Kidney capillary endothelial cell (primary cell): ENCODE measurements around the gene STARD13.
"Not testable (repeated sequence)": the region's sequence is repeated elsewhere in the genome, so short reads cannot be mapped to it uniquely, and the experiment has no call there.

Source experiments
- DNase-seq: peaks from one replicate; pipeline ENCODE4 v3.0.0-alpha.2; 2018; ENCODE audit warnings: low spot score

Gene STARD13

DNA sequence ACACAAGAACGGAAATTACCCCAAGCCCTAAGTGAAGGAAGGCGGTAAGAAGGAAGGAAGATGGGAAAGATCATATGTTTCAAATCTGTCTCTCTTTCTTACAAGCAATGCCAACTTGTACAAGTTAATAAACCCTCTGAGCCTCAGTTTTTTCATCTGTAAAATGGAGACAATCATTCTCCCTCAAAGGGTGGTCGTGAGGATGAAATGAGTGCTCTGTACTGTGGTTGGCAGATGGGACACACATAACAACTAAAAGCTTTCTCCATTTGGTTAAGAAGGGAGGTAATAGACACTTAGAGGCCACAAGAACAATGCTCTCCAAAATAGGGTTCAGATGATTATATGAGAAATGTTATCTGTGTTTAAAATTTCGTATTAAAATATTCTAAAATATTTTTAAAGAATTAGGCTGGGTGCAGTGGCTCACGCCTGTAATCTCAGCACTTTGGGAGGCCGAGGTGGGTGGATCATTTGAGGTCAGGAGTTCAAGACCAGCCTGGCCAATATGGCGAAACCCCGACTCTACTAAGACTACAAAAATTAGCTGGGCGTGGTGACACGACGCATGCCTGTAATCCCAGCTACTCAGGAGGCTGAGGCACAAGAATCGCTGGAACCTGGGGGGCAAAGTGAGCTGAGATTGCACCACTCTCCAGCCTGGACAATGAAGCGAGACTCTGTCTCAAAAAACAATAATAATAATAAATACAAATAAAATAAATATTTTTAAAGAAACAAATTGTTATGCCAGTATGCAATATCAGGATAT lies 89.7 kb downstream of the STARD13 start:
- no peak for DNase-seq

DNA sequence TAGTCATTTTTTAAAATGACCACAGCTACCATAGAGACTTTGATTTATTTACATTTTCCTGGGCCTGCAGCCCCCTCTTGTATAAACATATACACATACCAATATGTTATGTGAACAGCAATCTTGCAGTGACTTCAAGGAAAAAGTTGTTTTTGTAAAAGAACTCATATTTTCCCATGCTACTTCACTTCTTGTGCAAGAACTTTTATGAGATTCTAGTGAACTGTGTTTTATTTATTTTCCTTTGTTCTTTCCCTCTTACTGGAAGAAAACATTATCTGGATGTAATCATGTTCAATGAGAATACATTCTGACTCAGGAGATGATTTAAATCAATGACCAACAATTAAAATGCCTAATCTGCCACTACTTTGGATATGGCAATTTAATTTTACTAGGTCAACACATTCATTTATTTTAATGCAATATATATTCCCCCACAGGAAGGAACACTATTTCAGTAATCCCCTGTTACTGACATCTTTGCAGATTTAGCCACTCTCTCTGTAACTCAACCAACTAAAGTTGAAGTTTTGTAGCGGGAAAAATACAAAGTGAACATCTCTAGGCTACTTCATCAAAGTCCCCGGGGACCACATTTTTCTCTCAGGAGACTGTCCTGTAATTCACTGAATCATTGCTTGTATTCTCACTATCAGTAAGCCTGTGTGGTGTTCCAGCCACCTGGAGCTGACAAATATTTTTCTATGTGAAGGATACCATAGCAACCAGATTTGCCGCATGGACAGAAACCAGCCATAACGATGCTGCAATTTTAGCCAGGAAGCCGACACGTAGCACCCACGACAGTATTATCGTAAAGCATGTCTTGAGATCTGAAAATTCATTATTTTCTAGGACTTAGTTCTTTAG lies 90.5 kb downstream of the STARD13 start:
- peak; percentile 76 for DNase-seq

- no peak for DNase-seq
These were observed 92.1 kb downstream of the STARD13 start for GRCh38 chr13:33193428-33193974.

DNA sequence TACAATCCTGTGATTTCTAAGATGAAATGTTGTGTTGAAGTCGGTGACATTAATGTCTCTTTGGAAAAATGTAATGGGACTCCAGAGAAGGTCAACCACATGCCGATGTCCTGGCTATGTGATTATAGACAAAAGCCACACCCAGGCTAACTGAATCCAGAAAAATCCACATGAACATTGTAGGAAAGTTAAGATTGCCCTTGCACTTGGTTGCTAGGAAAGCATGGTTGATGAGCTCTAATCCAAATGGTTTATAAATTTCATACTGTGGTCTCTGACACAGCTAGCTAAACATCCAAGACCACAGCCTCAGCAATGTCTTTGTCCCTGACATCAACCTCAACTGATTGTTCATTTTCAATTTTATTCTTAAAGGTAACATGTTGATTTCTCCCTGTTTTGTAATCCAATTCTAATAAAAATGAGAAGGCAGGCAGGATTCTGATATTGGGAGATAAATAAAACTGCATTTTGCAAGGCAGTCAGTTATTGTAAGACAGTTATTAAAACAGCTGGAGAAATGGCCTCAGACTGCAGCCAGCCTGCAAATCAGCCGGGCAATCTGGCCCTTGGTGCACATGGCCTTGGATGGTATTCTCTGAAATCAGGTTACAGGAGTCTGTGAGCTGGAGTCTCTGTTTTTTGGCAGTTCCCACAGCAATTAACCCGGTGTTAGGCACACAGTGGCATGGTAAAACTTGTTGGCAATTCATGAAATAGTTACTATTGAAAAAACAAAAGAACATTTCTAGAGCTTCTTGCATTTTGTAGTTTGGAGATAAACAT lies 93.9 kb downstream of the STARD13 start:
- no peak for DNase-seq

- DNase-seq = no peak
These were observed 96.1 kb downstream of the STARD13 start for GRCh38 chr13:33189470-33189869.

- no peak for DNase-seq
These were observed 97.3 kb downstream of the STARD13 start for GRCh38 chr13:33188093-33188882.

GRCh38 chr13:33186861-33187291 lies 98.7 kb downstream of the STARD13 start:
- peak; percentile 77 for DNase-seq

GRCh38 chr13:33185853-33186252 lies 99.7 kb downstream of the STARD13 start:
- DNase-seq = no peak

- DNase-seq = no peak
These were observed 101.0 kb downstream of the STARD13 start for GRCh38 chr13:33184530-33184929.

DNA sequence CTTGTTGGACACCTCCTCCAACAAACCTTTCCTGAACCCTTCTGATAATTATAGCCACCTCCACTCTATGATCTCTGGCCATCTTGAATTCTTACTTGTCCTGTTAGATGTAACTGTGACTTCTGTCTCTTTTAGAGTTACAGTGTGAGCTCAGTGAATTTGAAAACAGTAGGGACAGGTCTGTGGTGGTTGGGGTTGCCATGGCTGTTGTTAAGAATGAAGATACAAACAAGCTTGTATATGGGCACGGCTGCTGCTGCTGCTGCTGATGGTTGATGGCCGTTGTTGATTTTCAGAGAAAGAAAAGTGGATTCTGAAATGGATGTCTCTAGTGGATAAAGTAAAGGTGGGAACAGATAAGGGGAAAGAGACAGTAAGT lies 101.5 kb downstream of the STARD13 start:
- DNase-seq = no peak

DNA sequence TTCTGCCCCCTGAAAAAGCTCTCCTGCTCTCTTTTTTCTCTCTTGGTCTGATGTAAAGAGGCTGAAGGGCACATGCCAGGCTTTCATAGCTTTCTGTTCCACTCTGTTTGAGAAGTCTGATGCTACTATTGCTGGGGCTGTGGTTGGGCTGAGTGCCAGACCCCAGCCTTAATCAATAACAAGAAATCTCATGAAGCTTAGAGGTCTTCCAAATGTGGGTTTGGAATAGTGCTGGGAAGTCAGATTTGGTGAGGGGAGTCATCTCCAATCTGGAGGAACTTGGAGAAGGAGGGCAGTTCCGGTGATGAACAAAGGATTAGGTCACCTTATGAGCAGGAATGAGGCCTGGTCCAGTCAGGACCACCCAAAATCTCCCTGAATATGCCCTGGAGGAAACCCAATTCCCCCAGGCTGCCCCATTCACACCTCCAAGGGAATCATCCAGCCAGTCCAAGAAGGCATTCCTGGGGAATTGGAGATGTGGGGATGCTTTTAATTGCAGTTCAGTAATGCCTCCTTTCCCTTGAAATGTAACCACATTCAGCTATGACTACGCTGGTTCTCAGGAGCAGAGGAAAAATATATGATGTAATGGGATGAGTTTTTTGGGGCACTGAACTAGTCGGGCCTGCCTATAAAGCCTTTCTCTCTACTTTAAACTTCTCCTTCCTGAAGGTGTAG lies 102.0 kb downstream of the STARD13 start:
- DNase-seq = no peak

- no peak for DNase-seq
These were observed 102.8 kb downstream of the STARD13 start for GRCh38 chr13:33182729-33183128.

DNA sequence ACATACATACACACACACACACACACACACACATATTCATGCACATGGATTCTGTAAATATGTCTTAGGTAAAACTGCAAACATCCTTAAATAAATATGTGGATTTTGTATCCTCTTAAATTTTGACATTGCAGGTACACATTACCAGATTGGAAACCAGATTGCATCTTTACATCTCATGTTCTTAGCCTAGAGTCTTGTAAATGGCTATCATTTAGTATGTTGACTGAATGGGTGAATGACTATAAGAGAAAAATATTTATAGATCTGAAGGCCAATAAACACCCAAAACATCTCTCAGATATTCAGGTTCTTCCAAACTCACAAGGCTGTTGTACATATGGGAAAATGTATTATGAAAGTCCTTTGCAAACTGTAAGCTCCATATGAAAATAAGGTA lies 104.3 kb downstream of the STARD13 start:
- DNase-seq = no peak

GRCh38 chr13:33180122-33180804 lies 105.3 kb downstream of the STARD13 start:
- no peak for DNase-seq

DNA sequence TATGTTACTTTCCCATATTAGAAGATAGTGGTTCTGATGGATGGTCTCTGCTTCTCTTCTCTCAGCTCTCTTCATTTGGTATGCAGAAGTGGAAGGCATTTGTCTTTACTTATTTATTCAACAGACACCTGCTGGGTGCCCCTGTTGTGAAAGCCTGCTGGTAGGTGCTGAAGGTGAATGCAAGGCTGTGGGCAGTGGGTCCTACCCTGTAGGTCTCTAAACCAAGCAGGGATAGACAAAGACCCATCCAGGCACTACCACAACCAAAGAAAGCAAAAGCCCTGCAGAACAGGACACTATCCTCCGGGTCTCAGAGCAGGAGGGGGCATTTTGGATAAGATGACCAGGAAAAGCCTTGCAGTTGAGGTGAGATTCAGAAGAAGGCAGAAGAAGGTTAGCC lies 106.1 kb downstream of the STARD13 start:
- DNase-seq = no peak

GRCh38 chr13:33178209-33178840 lies 107.2 kb downstream of the STARD13 start:
- DNase-seq = no peak

DNA sequence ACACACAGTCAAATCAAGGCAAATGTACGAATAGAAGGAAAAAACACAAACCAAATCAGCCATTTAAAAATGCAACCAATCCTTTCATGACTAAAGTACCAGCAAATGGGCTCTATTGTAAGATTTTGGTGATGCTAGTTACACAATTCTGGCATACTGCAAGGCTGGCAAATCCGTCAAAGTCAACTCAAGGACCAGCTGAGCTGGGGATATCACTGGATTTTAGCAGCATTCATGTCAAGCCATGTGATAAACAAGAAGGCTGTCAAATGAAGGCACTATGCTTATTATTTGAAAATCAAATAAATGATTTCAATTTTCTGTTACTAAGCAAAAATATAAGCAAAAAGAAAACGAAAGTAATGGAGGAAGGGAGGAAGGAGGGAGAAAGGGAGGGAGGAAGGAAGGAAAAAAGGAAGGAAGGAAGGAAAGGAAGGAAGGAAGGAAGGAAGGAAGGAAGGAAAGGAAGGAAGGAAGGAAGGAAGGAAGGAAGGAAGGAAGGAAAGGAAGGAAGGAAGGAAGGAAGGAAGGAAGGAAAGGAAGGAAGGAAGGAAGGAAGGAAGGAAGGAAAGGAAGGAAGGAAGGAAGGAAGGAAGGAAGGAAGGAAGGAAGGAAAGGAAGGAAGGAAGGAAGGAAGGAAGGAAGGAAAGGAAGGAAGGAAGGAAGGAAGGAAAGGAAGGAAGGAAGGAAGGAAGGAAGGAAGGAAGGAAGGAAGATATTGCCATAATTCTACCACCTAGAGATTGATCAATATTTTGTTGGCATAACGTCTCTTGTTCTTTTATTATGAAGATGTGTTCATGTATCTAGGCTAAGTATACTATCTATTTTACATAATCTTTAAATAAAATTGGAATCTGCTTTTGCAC lies 108.0 kb downstream of the STARD13 start:
- DNase-seq = not testable (repeated sequence)

GRCh38 chr13:33176526-33176925 lies 109.0 kb downstream of the STARD13 start:
- DNase-seq = no peak

DNA sequence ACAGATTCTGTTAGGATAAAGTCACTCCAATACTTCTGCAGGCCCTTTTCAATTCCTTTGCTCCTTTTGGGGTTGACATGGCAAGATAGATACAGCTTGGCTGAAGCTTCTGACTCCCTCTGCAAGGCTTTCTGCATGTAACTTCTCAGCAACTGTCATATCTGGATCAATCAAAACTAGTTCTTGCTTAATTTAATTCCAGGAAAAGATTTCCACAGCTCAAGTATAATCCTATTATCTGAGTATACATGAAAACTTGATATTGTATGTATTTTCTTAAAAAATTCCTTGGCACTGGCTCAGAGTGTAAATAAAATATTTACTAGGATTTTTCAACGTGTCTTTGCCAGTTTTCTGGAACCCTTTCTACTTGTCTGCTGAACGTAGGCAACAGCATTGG lies 109.6 kb downstream of the STARD13 start:
- DNase-seq = no peak
